Fibroblast of lung (primary cell): ENCODE results near the gene MSI2. TPM values are rescaled to one million over a fixed set of nuclear protein-coding genes. Genes with fewer than 3 reads are reported as not detected.

ENCODE experiments used
- DNase-seq, 2 donors: peaks; one replicate each; pipeline versions ENCODE4 v3.0.0 to v3.0.0-alpha.2; 2010; ENCODE audit warnings: low read depth in 2 of 2
- H2AFZ ChIP-seq: 2 replicates; pipeline ENCODE4 v1.5.1; 2012; ENCODE audit warnings: low read length, control low read depth, inconsistent platforms
- H3K27ac ChIP-seq: 2 replicates; pipeline ENCODE4 v1.5.1; 2011; ENCODE audit warnings: low read length, control low read depth; ENCODE audit not compliant: insufficient read depth
- H3K27me3 ChIP-seq: 2 replicates; pipeline ENCODE4 v1.5.1; 2011; ENCODE audit warnings: mild to moderate bottlenecking, low read length; ENCODE audit not compliant: control insufficient read depth, insufficient read depth
- H3K36me3 ChIP-seq: 2 replicates; pipeline ENCODE4 v1.5.1; 2011; ENCODE audit warnings: low read length; ENCODE audit not compliant: control insufficient read depth, insufficient read depth
- H3K4me1 ChIP-seq: 2 replicates; pipeline ENCODE4 v1.5.1; 2011; ENCODE audit warnings: low read length; ENCODE audit not compliant: control insufficient read depth, insufficient read depth; ENCODE audit errors: extremely low read depth
- H3K4me2 ChIP-seq: 2 replicates; pipeline ENCODE4 v1.5.1; 2011; ENCODE audit warnings: low read length, control low read depth; ENCODE audit not compliant: insufficient read depth; ENCODE audit errors: extremely low read depth
- H3K4me3 ChIP-seq, 4 experiments: fragments of 200-600 bp in 1 of 4; sonication (generic) in 1 of 4; replicated peaks in 1 of 4; 2 replicates each; pipeline ENCODE4 v1.5.1; 2011 to 2016; ENCODE audit warnings: low read length in 4 of 4, low read depth in 3 of 4, mild to moderate bottlenecking in 3 of 4, control low read depth in 2 of 4, inconsistent platforms in 1 of 4, mixed read lengths in 1 of 4; ENCODE audit not compliant: insufficient read depth in 1 of 4; ENCODE audit errors: control extremely low read depth in 1 of 4
- H3K79me2 ChIP-seq: 2 replicates; pipeline ENCODE4 v1.5.1; 2012; ENCODE audit warnings: mild to moderate bottlenecking, low read length, inconsistent platforms; ENCODE audit not compliant: control insufficient read depth, insufficient read depth
- H3K9ac ChIP-seq: 2 replicates; pipeline ENCODE4 v1.5.1; 2011; ENCODE audit warnings: mild to moderate bottlenecking, low read length, control low read depth; ENCODE audit not compliant: insufficient read depth
- H3K9me3 ChIP-seq: 2 replicates; pipeline ENCODE4 v1.5.1; 2012; ENCODE audit warnings: low read depth, low read length; ENCODE audit not compliant: control insufficient read depth, insufficient read depth
- H4K20me1 ChIP-seq: 2 replicates; pipeline ENCODE4 v1.5.1; 2011; ENCODE audit warnings: low read length; ENCODE audit not compliant: control insufficient read depth, insufficient read depth; ENCODE audit errors: extremely low read depth
- CTCF ChIP-seq, 2 donors: IDR thresholded peaks in 1 of 2; conservative IDR thresholded peaks in 1 of 2; 1 replicate in 1 of 2; 2 replicates in 1 of 2; pipeline ENCODE4 v1.5.1; 2011 to 2012; ENCODE audit warnings: low read length in 2 of 2, control low read depth in 1 of 2, inconsistent platforms in 1 of 2, low read depth in 1 of 2, mild to moderate bottlenecking in 1 of 2
- EZH2 ChIP-seq: IDR thresholded peaks from 2 replicates; pipeline ENCODE4 v1.5.1; 2012; ENCODE audit warnings: low read length, control low read depth, mild to moderate bottlenecking; ENCODE audit errors: missing control alignments
- polyA plus RNA-seq, 2 donors: library from polyadenylated mRNA; depleted of rRNA in 1 of 2; stranded (reverse) in 1 of 2; unstranded in 1 of 2; fragments of >200 nt; gene quantifications; 2 replicates each; pipeline ENCODE4 v1.2.1, GENCODE V29; 2011 to 2012; ENCODE audit warnings: missing spikeins in 1 of 2
- total RNA-seq: library from RNA; depleted of rRNA; stranded (reverse); fragments of >200 nt; gene quantifications from 2 replicates; pipeline ENCODE4 v1.2.1, GENCODE V29; 2014

MSI2 gene
- total and polyA plus RNA-seq, 2 donors (not counting 1 experiment from before 2014, with no cell fraction given) = 6.8 to 14.2 TPM

- Histone ChIP-seq H3K4me1 (no peaks in the 10 kb centered on the region), H3K9ac (no peak overlapping the region), H3K27ac (no peak overlapping the region), H3K9me3 (no peaks in the 10 kb centered on the region), H3K27me3 (no peaks in the 10 kb centered on the region), H3K79me2 (no peaks in the 10 kb centered on the region), H3K36me3 (no peaks in the 10 kb centered on the region), H3K4me3 (no peak overlapping the region), H4K20me1 (no peaks in the 10 kb centered on the region), H2AFZ (no peak overlapping the region), H3K4me2 (no peak overlapping the region)
- DNase-seq = no peak
- TF ChIP-seq CTCF (conservative IDR thresholded peaks at IDR 0.05 in 1 of 2, IDR thresholded peaks at IDR 0.05 in 1 of 2; ENCODE audit: low read depth in 1 of 2, low read length in 2 of 2) (no peak), EZH2 (no peak)
These were observed 294.5 kb downstream of the MSI2 start for GRCh38 chr17:57550668-57551315.

GRCh38 chr17:57551321-57552079 lies 295.2 kb downstream of the MSI2 start:
- H3K79me2 ChIP-seq = no peaks in the 10 kb centered on the region
- no peak overlapping the region for H3K4me2 ChIP-seq
- H3K27me3 ChIP-seq = no peaks in the 10 kb centered on the region
- no peak overlapping the region for H3K4me3 ChIP-seq
- no peaks in the 10 kb centered on the region for H4K20me1 ChIP-seq
- H3K27ac ChIP-seq = no peak overlapping the region
- no peaks in the 10 kb centered on the region for H3K36me3 ChIP-seq
- DNase-seq = no peak
- no peak overlapping the region for H2AFZ ChIP-seq
- H3K4me1 ChIP-seq = no peaks in the 10 kb centered on the region
- no peak overlapping the region for H3K9ac ChIP-seq
- TF ChIP-seq CTCF (conservative IDR thresholded peaks at IDR 0.05 in 1 of 2, IDR thresholded peaks at IDR 0.05 in 1 of 2; ENCODE audit: low read depth in 1 of 2, low read length in 2 of 2) = no peak
- no peak for TF ChIP-seq EZH2
- H3K9me3 ChIP-seq = no peaks in the 10 kb centered on the region

GRCh38 chr17:57552114-57552624 lies 295.8 kb downstream of the MSI2 start:
- DNase-seq = peak; percentile 34 to 40
- Histone ChIP-seq H3K9ac (no peak overlapping the region), H3K36me3 (no peaks in the 10 kb centered on the region), H3K4me3 (no peak overlapping the region), H3K4me1 (no peaks in the 10 kb centered on the region), H3K27ac (no peak overlapping the region), H3K79me2 (no peaks in the 10 kb centered on the region), H2AFZ (no peak overlapping the region), H4K20me1 (no peaks in the 10 kb centered on the region), H3K27me3 (no peaks in the 10 kb centered on the region), H3K9me3 (no peaks in the 10 kb centered on the region), H3K4me2 (no peak overlapping the region)
- TF ChIP-seq EZH2 (no peak), CTCF (conservative IDR thresholded peaks at IDR 0.05 in 1 of 2, IDR thresholded peaks at IDR 0.05 in 1 of 2; ENCODE audit: low read depth in 1 of 2, low read length in 2 of 2) (peak; percentile 26 to 68)
